Measurements from ENCODE around the gene CCDC180.

DNA sequence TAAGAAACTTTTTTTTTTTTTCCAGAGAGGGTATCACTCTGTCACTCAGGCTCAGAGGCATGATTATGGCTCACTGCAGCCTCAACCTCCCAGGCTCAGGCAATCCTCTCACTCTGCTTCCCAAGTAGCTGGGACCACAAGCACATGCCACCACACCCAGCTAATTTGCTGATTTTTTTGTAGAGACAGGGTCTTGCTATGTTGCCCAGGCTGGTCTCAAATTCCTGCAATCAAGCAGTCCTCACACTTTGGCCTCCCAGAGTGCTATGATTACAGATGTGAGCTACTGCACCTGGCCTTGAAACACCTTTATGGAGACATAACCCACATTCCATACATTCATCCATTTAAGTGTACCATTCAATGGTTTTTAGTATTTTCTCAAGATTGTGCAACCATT is 23.7 kb upstream of the CCDC180 start:
- TF ChIP-seq, protein P1, sequence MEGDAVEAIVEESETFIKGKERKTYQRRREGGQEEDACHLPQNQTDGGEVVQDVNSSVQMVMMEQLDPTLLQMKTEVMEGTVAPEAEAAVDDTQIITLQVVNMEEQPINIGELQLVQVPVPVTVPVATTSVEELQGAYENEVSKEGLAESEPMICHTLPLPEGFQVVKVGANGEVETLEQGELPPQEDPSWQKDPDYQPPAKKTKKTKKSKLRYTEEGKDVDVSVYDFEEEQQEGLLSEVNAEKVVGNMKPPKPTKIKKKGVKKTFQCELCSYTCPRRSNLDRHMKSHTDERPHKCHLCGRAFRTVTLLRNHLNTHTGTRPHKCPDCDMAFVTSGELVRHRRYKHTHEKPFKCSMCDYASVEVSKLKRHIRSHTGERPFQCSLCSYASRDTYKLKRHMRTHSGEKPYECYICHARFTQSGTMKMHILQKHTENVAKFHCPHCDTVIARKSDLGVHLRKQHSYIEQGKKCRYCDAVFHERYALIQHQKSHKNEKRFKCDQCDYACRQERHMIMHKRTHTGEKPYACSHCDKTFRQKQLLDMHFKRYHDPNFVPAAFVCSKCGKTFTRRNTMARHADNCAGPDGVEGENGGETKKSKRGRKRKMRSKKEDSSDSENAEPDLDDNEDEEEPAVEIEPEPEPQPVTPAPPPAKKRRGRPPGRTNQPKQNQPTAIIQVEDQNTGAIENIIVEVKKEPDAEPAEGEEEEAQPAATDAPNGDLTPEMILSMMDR (IDR thresholded peaks at IDR 0.05), result no peak
- TF ChIP-seq POLR2AphosphoS5 (IDR thresholded peaks at IDR 0.05), result no peak

All from prostate gland (tissue), 2 donors.